SK-N-MC (cell line): ENCODE data around the gene GP1BB.

ENCODE experiments used
- DNase-seq: peaks from one replicate; pipeline ENCODE4 v3.0.0-alpha.2; 2011; ENCODE audit warnings: low read depth, low spot score
- H3K27ac ChIP-seq: fragments of 200-600 bp; sonication (generic); 2 replicates; pipeline ENCODE4 v1.5.1; 2016; ENCODE audit warnings: mixed run types
- H3K36me3 ChIP-seq: fragments of 200-600 bp; sonication (generic); 2 replicates; pipeline ENCODE4 v1.6.1; 2017; ENCODE audit warnings: antibody characterized with exemption, low read length, mixed read lengths; ENCODE audit not compliant: insufficient read depth
- H3K4me3 ChIP-seq: fragments of 200-600 bp; sonication (generic); 2 replicates; pipeline ENCODE4 v1.5.1; 2016
- H3K9ac ChIP-seq: fragments of 200-600 bp; sonication (generic); 2 replicates; pipeline ENCODE4 v1.8.0; 2017; ENCODE audit warnings: mixed run types, mixed read lengths; ENCODE audit not compliant: insufficient read length
- H3K9me3 ChIP-seq: fragments of 200-600 bp; sonication (generic); 2 replicates; pipeline ENCODE4 v1.6.1; 2017; ENCODE audit warnings: low read depth, mild to moderate bottlenecking, antibody characterized with exemption, low read length, moderate library complexity, mixed read lengths
- EZH2 ChIP-seq: fragments of 200-600 bp; sonication (generic); IDR thresholded peaks from one replicate; pipeline ENCODE4 v1.6.1; 2017; ENCODE audit warnings: antibody characterized with exemption
- FOXP2 ChIP-seq: optimal IDR thresholded peaks from 2 replicates; pipeline ENCODE3; 2011; ENCODE audit warnings: mild to moderate bottlenecking, moderate library complexity; ENCODE audit not compliant: insufficient read depth; ENCODE audit errors: extremely low read length, control extremely low read depth
- POLR2AphosphoS5 ChIP-seq: IDR thresholded peaks from 2 replicates; pipeline ENCODE4 v1.6.1; 2012; ENCODE audit warnings: mild to moderate bottlenecking, low read depth, low read length, borderline replicate concordance

The GP1BB gene

DNA sequence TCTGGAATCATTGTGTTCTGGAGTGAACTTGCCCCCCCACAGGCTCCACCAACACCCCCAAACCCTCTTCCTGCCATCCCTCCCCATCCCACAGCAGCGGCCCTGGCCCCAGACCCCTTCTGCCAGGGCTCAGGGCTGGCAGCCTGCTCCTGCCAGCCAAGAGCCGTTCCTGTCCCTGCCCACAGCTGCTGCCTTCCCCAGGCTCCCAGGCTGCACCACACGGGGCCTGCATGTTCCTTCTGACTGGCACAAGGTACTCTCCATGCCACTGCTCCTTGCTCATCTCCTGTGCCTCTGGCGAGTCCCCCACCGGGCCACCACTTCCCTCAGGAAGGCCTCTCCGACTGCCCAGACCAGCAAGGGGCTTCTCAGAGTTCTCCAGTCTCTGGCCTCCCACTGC lies 4.9 kb downstream of the GP1BB start:
- Histone ChIP-seq H3K36me3 (no peaks in the 10 kb centered on the region; the same call in 1 of the 2 replicates), H3K9ac (no peak overlapping the region)

DNA sequence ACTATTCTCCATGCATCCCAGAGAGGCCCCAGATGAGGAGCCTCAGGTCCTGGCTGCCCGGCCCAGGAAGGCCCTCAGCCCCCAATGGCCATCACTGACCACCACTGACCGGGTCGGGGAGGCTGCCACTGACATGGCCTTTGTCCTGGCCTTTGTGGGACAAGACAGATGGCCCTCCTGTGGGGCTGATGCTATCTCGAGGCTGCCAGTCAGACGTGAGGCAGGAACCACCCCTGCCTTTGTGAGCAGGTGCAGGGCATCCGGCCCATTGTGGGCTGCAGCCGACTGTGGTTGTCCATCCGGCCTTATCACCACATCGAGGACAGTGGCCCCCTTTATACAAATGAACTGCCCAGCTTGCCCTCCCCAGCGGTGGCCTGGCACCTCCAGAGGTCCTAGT lies 5.5 kb downstream of the GP1BB start:
- H3K36me3 ChIP-seq: no peaks in the 10 kb centered on the region
- no peak overlapping the region for H3K4me3 ChIP-seq
- H3K9ac ChIP-seq: no peak overlapping the region
- no peaks in the 10 kb centered on the region for H3K9me3 ChIP-seq
- no peak for DNase-seq
- TF ChIP-seq FOXP2 (no peak), EZH2 (no peak), POLR2AphosphoS5 (no peak)
- H3K27ac ChIP-seq: no peak overlapping the region

More for the DNA sequence above, 4.9 kb downstream of the GP1BB start:
- Histone ChIP-seq H3K4me3 (no peak overlapping the region), H3K27ac (no peak overlapping the region), H3K9me3 (no peaks in the 10 kb centered on the region)
- no peak for DNase-seq
- TF ChIP-seq EZH2: no peak
- no peak for TF ChIP-seq FOXP2
- no peak for TF ChIP-seq POLR2AphosphoS5

DNA sequence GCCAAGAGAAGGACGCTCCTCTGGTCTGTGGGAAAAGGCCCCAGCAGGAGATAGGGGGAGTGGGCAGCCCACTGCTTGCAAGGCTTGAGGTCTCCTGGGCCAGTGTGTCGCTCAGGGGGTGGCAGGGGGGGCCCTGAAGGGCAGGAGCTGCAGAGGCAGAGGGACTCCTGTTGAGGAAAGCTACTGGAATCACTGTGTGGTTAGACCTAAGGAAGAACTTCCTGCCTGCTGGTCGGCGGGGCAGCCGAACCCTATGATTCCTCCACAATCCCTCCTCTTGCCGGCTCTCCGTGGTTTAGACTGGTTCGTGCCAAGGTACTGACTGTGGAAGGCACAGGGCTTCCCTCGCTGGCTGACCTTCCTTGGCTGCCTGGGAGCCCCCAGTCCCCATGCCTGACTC lies 6.2 kb downstream of the GP1BB start:
- no peak for DNase-seq
- no peak overlapping the region for H3K4me3 ChIP-seq
- no peak overlapping the region for H3K9ac ChIP-seq
- H3K9me3 ChIP-seq: no peaks in the 10 kb centered on the region
- TF ChIP-seq POLR2AphosphoS5 (no peak), EZH2 (no peak), FOXP2 (no peak)
- no peaks in the 10 kb centered on the region for H3K36me3 ChIP-seq
- H3K27ac ChIP-seq: no peak overlapping the region

DNA sequence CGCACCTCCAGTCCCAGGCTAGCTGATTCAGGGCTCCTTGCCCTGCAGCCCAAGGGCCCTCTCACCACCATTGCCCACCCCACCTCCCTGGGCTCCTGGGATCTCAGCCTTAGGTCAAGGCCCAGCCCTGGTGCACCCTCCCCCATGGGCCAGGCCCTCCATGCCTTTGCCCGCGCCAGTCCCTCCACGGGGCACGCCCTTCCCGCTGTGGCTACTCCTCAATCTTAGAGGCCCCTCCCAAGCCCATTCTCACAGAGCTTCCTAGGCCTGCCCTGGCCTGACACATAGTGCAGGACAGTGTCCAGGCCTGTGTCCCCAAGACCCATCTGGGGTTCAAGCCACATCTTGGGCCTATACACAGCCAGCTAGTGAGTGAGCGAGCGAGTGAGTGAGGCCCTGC lies 6.9 kb downstream of the GP1BB start:
- Histone ChIP-seq H3K36me3 (no peaks in the 10 kb centered on the region), H3K9me3 (no peaks in the 10 kb centered on the region), H3K9ac (no peak overlapping the region), H3K27ac (no peak overlapping the region), H3K4me3 (no peak overlapping the region)
- TF ChIP-seq POLR2AphosphoS5 (no peak), EZH2 (no peak), FOXP2 (no peak)
- no peak for DNase-seq

DNA sequence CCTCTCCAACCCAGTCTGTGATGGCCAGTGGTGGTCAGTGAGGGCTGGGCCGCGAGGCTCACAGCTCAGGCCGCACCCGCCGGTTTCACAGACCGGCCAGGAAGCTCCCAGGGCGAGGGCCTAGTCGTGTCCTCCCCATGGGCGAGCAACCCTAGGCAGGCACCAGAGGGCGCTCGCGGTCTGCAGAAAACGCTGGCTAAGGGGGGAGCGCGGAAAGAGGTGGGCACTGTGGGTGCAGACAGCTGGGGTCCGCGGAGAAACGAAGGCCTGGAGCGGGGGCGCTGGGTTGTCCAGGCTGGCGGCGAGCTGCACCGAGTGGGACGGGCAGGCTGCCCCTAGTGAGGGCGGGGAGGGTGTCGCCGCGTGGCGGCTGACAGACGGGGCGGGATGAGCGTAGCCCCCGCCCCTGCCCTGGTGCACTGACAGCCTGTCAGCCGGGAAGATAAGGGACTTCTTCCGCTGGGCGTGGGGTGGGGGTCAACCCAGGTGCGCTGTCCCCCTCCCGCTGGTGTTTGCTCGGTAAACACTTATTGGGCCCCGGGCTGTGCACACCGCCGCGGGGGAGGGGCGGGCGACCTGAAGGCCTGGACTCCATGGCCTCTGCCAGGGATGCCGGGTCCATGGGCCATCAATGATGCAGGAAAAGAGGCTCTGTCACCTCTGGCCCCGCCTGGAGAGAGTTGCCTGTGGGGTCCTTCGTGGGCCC lies 7.5 kb downstream of the GP1BB start:
- peak; percentile 16 for DNase-seq
- H3K27ac ChIP-seq: no peak overlapping the region
- H3K4me3 ChIP-seq: peak overlapping the region; percentile 77
- no peaks in the 10 kb centered on the region for H3K36me3 ChIP-seq
- H3K9me3 ChIP-seq: no peaks in the 10 kb centered on the region
- TF ChIP-seq FOXP2: no peak
- H3K9ac ChIP-seq: no peak overlapping the region

DNA sequence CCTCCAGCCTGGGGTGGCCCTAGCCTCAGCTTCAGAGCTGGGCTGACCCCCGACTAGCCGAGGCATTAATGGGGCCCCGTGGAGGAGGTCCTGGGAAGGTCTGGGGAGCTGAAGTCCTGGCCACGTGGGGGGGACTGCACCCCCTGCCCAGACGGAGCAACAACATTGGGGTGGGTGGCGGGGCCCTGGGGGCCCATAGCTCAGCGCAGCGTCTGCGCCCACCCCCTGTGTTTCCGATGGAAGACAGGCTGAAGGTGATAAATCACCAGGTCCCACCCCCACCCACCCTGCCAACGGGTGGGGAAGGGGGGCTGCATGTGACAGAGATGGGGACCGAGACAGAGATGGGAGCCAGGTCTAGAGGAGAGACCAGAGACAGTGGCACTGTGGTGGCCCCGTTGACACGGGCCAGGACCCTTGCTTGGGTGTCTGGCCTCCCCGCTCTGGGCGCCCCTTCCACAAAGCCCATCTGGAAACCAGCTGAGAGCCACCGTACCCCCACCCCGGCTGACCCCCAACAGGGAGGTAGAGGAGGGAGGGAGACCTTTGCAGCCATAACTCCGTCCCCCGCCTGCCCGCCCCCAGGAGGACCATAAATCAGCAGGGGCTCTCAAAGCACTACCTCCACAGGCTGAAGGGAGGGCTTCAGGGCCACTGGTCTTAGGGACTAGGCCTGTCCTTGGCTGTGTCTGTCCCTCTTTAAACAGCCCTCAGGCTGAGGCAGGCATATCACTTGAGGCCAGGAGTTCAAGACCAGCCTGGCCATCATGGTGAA lies 8.2 kb downstream of the GP1BB start:
- no peaks in the 10 kb centered on the region for H3K9me3 ChIP-seq
- H3K9ac ChIP-seq: no peak overlapping the region
- H3K36me3 ChIP-seq: no peaks in the 10 kb centered on the region
- no peak for DNase-seq
- TF ChIP-seq POLR2AphosphoS5 (no peak), EZH2 (no peak), FOXP2 (no peak)
- H3K27ac ChIP-seq: no peak overlapping the region
- no peak overlapping the region for H3K4me3 ChIP-seq

DNA sequence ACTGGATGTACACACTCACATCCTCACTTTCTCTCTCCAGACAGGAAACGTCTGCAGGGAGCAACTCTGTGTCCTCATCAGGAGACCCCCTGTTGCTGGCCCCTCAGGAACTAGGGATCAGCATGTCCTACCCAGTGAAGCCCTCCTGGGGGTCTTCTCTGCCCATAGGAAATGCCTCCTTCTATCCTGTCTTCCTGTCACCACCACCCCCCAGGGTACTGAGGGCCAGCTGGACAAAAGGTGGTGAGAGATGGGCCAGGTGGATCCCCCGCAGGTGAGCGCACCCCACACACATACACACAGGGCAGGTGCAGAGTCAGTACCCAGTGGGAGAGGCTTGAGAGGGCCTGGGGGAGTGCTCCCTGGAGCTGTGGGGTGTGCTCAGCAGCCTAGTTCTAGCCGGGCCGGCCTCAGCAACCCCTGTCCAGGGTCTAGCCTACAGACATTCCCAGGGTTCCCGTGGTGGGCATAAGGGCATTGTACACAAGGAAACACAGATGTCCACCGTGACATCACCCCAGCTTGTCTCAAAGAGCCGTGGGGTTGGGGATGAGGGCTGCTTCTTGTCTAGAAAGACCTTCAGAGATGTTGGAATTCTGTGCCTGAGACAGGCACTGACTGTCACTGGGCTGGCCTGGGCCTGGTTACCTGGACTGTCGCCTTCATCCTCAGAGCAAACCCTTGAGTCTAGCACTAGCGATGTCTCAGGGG lies 9.2 kb downstream of the GP1BB start:
- H3K9ac ChIP-seq: no peak overlapping the region
- H3K4me3 ChIP-seq: no peak overlapping the region
- H3K27ac ChIP-seq: no peak overlapping the region
- TF ChIP-seq EZH2 (no peak), FOXP2 (no peak), POLR2AphosphoS5 (no peak)
- H3K36me3 ChIP-seq: no peaks in the 10 kb centered on the region
- no peaks in the 10 kb centered on the region for H3K9me3 ChIP-seq
- no peak for DNase-seq

DNA sequence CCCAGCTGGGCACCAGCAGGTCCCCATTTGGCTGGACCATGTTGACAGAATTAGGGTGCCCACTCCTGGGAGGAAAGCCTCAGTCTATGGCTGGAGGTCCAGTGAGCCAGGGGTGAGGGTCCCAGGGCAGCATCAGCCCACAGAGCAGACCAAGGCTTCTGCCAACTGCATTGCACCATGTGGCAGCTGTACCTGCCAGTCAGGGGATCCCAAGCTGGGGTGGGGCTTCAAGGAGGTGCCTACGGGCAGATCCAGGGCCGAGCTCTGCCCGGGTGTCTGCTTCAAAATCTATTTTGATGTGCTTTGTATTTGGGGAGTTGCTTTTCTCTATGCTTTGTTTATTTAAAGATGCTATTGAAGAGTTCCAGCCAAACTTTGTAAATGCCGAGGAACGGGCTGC lies 10.4 kb downstream of the GP1BB start:
- Histone ChIP-seq H3K36me3 (no peaks in the 10 kb centered on the region), H3K4me3 (no peak overlapping the region), H3K27ac (no peak overlapping the region), H3K9ac (no peak overlapping the region), H3K9me3 (no peaks in the 10 kb centered on the region)
- no peak for TF ChIP-seq POLR2AphosphoS5
- no peak for TF ChIP-seq EZH2
- no peak for TF ChIP-seq FOXP2
- DNase-seq: no peak

DNA sequence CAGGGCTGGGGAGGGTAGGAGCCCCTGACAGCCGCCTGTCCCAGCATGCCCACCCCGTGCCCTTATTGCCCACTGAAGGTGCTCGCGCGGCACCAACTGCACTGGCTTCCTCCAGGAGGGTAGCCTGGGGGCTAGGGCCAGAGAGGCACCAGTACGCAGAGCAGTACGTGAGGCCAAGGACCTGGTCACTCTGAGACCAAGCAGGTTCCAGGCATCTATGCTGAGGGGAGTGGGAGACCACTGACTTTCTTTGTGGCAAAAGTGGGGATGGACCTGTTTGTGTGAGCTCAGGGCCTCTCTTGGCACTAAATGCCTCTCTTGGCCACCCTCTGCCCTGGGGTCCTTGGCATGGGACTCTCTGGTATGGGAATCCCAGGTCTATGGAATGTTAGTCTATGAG lies 10.8 kb downstream of the GP1BB start:
- H3K4me3 ChIP-seq: no peak overlapping the region
- TF ChIP-seq POLR2AphosphoS5 (no peak), EZH2 (no peak), FOXP2 (no peak)
- no peak overlapping the region for H3K9ac ChIP-seq
- DNase-seq: no peak
- no peak overlapping the region for H3K27ac ChIP-seq
- H3K36me3 ChIP-seq: no peaks in the 10 kb centered on the region
- H3K9me3 ChIP-seq: no peaks in the 10 kb centered on the region
